ENCODE measurements around the gene ASTN1.

The ASTN1 gene

GRCh38 chr1:177165069-177165439 lies 542 bp upstream of the ASTN1 start:
- no peak for DNase-seq (ENCODE audit: low read depth in 1 of 2, low spot score in 1 of 2)

- no peak for DNase-seq (ENCODE audit: low read depth in 1 of 2, low spot score in 1 of 2)
Observed at GRCh38 chr1:177163844-177164379, 600 bp downstream of the ASTN1 start.

DNA sequence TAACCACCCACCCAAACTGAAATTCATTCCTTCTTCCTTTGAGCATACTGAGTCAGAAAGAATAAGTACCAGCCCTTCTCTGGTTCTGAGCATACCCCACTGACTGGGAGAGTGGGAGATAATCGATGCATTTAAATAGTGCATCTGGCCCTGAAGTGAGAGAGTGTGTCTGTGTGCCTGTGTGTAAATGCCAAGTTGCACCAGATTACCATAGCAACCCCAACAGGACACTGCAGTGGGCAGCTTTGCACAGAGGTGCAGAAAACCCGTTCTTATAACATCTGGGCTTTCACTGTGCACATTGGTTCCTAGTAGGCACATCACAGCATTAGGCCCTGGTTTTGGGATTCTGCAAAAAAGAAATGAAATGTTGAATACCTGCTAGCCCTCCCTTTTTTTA lies 2.3 kb downstream of the ASTN1 start:
- DNase-seq (ENCODE audit: low read depth in 1 of 2, low spot score in 1 of 2), result no peak

DNA sequence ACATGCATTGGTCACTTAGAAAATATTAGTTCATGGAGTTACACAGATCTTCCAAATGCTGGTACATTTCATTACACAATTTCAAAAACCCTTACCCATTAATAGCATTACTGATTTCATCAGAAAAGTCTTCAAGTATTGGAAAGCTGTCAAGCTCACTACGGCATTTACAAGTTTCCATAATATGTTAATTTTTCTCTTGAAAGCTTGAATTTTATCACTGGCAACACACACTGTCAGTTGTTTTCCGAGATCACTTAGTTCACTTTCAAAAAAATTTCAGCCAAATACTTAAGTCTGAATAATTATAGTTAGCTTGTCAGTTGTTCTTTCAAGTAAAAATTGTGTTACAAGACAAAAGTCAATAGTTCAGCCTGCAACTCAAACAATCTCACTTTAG lies 18.0 kb downstream of the ASTN1 start:
- no peak for DNase-seq (ENCODE audit: low read depth in 1 of 2, low spot score in 1 of 2)

DNA sequence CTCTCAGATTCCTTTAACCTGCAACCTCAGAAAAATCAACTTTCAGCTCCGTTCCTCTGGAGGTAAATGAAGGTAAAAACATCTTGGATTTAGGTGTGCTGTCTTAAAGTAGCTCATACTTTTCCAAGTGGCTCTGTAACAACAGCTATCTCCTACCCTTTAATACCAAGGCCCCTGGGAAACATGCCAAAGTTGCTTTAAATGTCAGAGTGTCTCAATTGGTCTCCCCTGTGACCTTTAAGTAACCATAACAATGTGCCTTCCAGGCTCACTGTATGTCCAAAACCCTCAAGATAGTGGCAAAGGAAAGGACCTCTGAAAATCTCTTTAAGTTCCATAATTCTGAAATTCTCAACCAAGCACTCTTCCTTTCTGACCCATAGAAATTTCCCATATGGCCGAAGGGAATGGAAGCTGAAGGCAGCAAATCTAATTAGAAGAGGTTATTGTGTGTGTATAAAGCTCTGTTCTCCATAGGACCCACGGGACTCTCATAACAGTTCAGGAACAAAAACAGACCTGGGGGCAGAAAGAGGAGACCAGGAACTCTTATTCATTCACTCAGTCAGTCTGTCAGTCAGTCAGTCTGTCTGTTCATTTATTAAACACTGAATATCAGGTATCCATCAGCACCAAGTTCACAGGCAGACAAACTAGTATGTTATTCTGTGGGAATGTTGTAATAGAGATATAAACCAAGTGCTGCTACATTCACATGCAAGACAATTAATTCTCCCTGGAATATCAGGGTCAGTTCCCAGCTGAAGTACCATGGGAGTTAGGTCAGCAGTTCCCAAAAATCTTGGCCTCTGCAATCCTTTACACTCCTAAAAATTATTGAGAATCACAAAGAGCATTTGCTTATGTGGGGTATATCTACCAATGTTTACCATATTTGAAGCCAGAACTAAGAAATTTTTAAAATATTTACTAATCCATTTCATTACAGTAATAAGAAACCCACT lies 19.1 kb downstream of the ASTN1 start:
- no peak for DNase-seq (ENCODE audit: low read depth in 1 of 2, low spot score in 1 of 2)

DNA sequence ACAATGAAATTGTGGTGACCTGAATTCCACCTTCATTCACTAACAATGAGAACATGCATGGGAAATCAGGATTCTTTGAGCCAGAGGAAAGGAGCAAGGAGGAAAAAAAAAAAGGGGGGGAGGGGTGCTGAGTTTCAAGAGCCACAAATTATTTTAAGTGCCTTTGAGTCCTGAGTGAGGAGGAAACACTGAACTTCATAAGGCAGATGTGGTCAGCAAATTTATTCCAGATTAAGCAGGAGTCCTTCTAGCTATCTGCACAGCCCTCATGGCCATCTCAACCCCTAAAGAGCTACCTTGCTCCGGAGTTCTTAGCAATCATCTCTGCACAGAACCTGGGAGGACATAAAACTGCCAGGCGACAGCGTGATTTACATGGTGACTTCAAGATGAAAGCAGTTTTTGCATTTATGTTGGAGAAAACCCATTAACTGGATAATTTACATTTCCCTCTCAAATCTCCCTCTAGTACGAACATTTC lies 21.7 kb downstream of the ASTN1 start:
- DNase-seq (ENCODE audit: low read depth in 1 of 2, low spot score in 1 of 2), result no peak

GRCh38 chr1:177142010-177142409 lies 22.5 kb downstream of the ASTN1 start:
- DNase-seq (ENCODE audit: low read depth in 1 of 2, low spot score in 1 of 2), result no peak

GRCh38 chr1:177138347-177138746 lies 26.2 kb downstream of the ASTN1 start:
- DNase-seq (ENCODE audit: low read depth in 1 of 2, low spot score in 1 of 2), result no peak

DNA sequence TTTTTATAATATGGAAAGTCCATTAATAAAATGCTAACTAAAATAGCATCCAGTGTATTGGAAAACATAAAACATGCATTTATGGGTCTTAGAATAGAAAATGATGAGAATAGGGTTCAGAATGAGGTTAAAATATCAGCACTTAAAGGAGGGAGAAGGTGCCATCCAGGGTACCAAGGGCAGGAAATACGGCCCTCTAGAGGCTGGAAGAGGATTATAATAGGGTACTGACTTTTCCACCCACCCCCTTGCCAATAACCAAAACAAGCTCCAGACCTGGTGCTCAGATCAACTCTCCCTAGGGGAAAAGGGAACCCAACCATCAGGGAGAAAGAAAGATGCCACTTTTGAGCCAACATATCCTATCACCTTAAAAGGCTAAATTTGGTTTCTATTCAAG lies 26.7 kb downstream of the ASTN1 start:
- no peak for DNase-seq (ENCODE audit: low read depth in 1 of 2, low spot score in 1 of 2)

DNA sequence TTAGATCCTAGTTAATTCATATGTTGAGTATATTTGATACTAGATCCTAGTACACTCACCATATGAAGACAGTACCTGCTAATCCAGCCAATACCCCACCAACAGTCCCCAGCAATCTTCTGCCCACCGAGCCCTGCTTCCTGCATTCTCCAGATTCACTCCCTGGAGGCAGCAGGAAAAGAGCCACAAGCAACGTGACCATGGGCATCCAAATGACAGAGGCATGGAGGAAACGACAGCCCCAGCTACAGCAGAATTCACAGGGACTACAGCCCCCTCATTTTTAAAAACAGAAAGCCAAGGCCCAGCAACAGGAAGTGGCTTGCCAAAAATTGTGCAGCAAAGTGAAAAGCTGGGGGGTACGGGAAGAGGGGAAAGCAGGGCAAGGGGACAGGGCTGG lies 29.3 kb downstream of the ASTN1 start:
- DNase-seq (ENCODE audit: low read depth in 1 of 2, low spot score in 1 of 2), result no peak

DNA sequence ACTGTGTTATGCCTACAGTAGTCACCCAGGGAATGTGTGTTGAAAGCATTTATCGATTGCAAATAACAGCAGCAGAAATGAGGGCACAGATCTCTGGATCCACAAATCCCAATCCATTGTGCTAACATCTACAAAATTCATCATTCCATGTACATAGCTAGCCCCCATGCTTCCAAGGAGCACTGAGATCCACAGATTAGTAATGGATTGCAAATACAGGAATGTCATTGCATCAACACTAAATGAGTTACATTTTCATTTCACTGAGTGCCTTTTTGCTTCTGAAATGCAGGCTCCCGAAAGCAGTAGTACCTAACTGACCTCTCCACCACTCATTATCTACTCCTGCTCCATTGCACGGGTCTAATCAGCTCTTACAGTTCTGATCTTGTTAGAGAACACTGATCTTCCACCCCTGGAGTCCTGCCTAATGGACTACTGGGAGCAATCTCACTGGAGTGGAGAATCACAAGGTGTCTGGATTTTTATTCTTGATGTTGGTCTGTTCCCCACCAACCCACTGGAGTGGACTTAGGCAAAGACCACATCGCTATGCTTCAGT lies 30.5 kb downstream of the ASTN1 start:
- DNase-seq (ENCODE audit: low read depth in 1 of 2, low spot score in 1 of 2), result no peak

- no peak for DNase-seq (ENCODE audit: low read depth in 1 of 2, low spot score in 1 of 2)
Observed at GRCh38 chr1:177132141-177132540, 32.4 kb downstream of the ASTN1 start.

DNA sequence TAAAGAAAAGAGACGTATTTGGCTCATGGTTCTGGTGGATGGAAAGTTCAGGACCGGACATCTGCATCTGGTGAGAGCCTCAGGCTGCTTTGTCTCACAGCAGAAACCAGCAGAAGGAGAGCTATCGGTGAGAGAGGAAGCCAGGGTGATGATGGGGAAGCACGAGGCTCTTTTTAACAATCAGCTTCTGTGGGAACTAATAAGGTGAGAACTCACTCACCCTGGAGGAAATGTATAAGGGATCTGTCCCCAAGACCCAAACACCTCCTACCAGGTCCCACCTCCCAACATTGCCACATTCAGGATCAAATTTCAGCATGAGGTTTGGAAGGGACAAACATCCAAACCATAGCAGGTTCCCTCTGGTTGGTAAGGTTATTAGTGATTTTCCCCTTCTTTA lies 32.8 kb downstream of the ASTN1 start:
- no peak for DNase-seq (ENCODE audit: low read depth in 1 of 2, low spot score in 1 of 2)

GRCh38 chr1:177130451-177130945 lies 34.0 kb downstream of the ASTN1 start:
- no peak for DNase-seq (ENCODE audit: low read depth in 1 of 2, low spot score in 1 of 2)

GRCh38 chr1:177128665-177129281 lies 35.7 kb downstream of the ASTN1 start:
- no peak for DNase-seq (ENCODE audit: low read depth in 1 of 2, low spot score in 1 of 2)

DNA sequence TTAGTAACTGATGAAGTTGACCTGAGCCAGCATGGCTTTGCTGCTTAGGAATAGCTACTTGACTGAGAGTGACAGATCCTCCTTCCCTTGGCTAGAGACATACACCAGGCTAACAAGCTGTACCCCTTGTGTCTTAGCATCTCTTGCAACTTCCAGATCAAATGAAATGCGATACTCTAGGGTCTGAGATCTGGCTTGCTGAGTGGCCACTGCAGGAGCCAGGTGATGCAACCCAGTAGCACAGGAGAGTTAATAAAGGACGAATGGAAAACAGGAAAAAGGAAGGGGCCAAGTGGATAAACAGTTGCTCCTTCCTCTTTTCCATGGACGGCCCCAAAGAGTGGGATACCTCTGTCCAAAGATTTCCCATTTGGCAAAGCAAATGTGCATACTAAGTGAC lies 38.2 kb downstream of the ASTN1 start:
- DNase-seq (ENCODE audit: low read depth in 1 of 2, low spot score in 1 of 2), result no peak

GRCh38 chr1:177124577-177125278 lies 39.8 kb downstream of the ASTN1 start:
- DNase-seq (ENCODE audit: low read depth in 1 of 2, low spot score in 1 of 2), result no peak

GRCh38 chr1:177122461-177123251 lies 41.9 kb downstream of the ASTN1 start:
- DNase-seq (ENCODE audit: low read depth in 1 of 2, low spot score in 1 of 2), result no peak

DNA sequence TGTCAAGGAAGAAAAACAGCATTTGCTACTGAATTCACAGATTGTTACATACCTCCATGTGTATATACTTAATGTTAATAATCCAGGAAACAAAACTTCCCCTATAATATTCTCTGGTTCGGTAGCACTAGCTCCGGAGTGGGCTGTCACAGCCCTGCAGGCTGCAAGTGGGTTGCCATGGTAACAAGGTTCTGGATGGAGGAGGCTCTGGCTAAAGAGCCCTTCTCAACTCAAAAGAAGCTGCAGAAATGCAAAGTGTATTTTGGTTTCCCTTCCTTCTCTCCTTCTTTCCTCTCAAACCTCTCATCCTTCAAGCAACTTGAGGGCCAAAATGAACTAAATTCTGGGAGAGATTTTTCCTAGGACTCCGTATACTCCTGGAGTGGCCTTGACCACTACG lies 45.2 kb downstream of the ASTN1 start:
- no peak for DNase-seq (ENCODE audit: low read depth in 1 of 2, low spot score in 1 of 2)

DNA sequence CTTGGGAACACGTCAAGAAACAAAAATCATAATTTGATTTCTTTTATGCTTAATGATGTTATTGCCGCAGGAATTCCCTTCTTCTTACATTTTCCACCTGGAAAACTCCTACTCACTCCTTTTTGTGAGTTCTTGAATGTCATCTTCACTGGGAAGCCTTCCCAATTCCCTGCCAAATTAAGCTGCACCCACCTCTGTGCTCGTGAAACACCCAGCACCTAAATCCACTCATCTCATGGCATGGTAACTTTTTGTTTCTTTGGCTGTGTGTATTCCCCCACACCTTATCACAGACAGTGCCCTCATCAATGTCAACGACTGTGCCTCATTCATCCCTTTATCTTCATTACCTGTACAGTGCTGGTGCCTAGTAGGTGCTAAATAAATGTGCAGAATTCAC lies 45.6 kb downstream of the ASTN1 start:
- no peak for DNase-seq (ENCODE audit: low read depth in 1 of 2, low spot score in 1 of 2)
